ENCODE data around the gene HADHA.

Gene HADHA

GRCh38 chr2:26245231-26245732 lies 850 bp upstream of the HADHA start:
- no peak for TF ChIP-seq CTCF (IDR thresholded peaks at IDR 0.05; ENCODE audit: borderline replicate concordance, insufficient read depth, low read depth, low read length)

GRCh38 chr2:26243470-26244308 lies 743 bp downstream of the HADHA start:
- peak overlapping the region; percentile 73 for H3K4me3 ChIP-seq (ENCODE audit: low read depth, low read length)

More at GRCh38 chr2:26245231-26245732, 850 bp upstream of the HADHA start:
- H3K4me3 ChIP-seq (ENCODE audit: low read depth, low read length) = peak overlapping the region; percentile 73

GRCh38 chr2:26241928-26242436 lies 2.5 kb downstream of the HADHA start:
- no peak overlapping the region for H3K4me3 ChIP-seq (ENCODE audit: low read depth, low read length)
- TF ChIP-seq CTCF (IDR thresholded peaks at IDR 0.05; ENCODE audit: borderline replicate concordance, insufficient read depth, low read depth, low read length) = no peak

More at GRCh38 chr2:26243470-26244308, 743 bp downstream of the HADHA start:
- no peak for TF ChIP-seq CTCF (IDR thresholded peaks at IDR 0.05; ENCODE audit: borderline replicate concordance, insufficient read depth, low read depth, low read length)

- TF ChIP-seq CTCF (IDR thresholded peaks at IDR 0.05; ENCODE audit: borderline replicate concordance, insufficient read depth, low read depth, low read length) = no peak
- no peak overlapping the region for H3K4me3 ChIP-seq (ENCODE audit: low read depth, low read length)
Observed at GRCh38 chr2:26238311-26238958, 6.0 kb downstream of the HADHA start.

- TF ChIP-seq CTCF (IDR thresholded peaks at IDR 0.05; ENCODE audit: borderline replicate concordance, insufficient read depth, low read depth, low read length) = no peak
- no peak overlapping the region for H3K4me3 ChIP-seq (ENCODE audit: low read depth, low read length)
Observed at GRCh38 chr2:26237868-26238267, 6.6 kb downstream of the HADHA start.

GRCh38 chr2:26235089-26235488 lies 9.3 kb downstream of the HADHA start:
- H3K4me3 ChIP-seq (ENCODE audit: low read depth, low read length) = no peak overlapping the region

More at GRCh38 chr2:26235089-26235488, 9.3 kb downstream of the HADHA start:
- no peak for TF ChIP-seq CTCF (IDR thresholded peaks at IDR 0.05; ENCODE audit: borderline replicate concordance, insufficient read depth, low read depth, low read length)
